ENCODE data around the gene MAGI3.

The MAGI3 gene

GRCh38 chr1:113369040-113369439, 21.3 kb upstream of the MAGI3 start:
- no peak overlapping the region for H2AFZ ChIP-seq (ENCODE audit: low read length)

GRCh38 chr1:113369699-113370098, 20.6 kb upstream of the MAGI3 start:
- Histone ChIP-seq H3K9me2 (ENCODE audit: low read depth, low read length) (no peaks in the 10 kb centered on the region), H3K27ac (ENCODE audit: low read depth, low read length, poor library complexity, severe bottlenecking) (no peak overlapping the region), H3K4me2 (ENCODE audit: low read length) (no peak overlapping the region), H3K36me3 (ENCODE audit: insufficient read depth, low read length) (no peaks in the 10 kb centered on the region), H2AFZ (ENCODE audit: low read length) (no peak overlapping the region), H3K27me3 (ENCODE audit: insufficient read depth, low read length) (no peaks in the 10 kb centered on the region), H4K20me1 (ENCODE audit: insufficient read depth, low read length) (no peaks in the 10 kb centered on the region), H3K9me3 (ENCODE audit: low read length) (no peaks in the 10 kb centered on the region), H3K4me3 (ENCODE audit: low read depth, low read length, poor library complexity, severe bottlenecking) (no peak overlapping the region), H3K4me1 (ENCODE audit: insufficient read depth, low read length, severe bottlenecking) (no peaks in the 10 kb centered on the region), H3K79me2 (ENCODE audit: insufficient read depth, low read length) (no peaks in the 10 kb centered on the region), H3K9ac (ENCODE audit: low read length) (no peak overlapping the region), H3F3A (ENCODE audit: insufficient read depth, low read length) (no peaks in the 10 kb centered on the region)
- TF ChIP-seq CTCF (IDR thresholded peaks at IDR 0.05; ENCODE audit: low read length) (no peak), EZH2 (IDR thresholded peaks at IDR 0.05; ENCODE audit: borderline replicate concordance, low read length) (no peak)

More at GRCh38 chr1:113369040-113369439, 21.3 kb upstream of the MAGI3 start:
- Histone ChIP-seq H3K9ac (ENCODE audit: low read length) (no peak overlapping the region), H3K79me2 (ENCODE audit: insufficient read depth, low read length) (no peaks in the 10 kb centered on the region), H3K27ac (ENCODE audit: low read depth, low read length, poor library complexity, severe bottlenecking) (no peak overlapping the region), H4K20me1 (ENCODE audit: insufficient read depth, low read length) (no peaks in the 10 kb centered on the region), H3K9me3 (ENCODE audit: low read length) (no peaks in the 10 kb centered on the region), H3K9me2 (ENCODE audit: low read depth, low read length) (no peaks in the 10 kb centered on the region), H3F3A (ENCODE audit: insufficient read depth, low read length) (no peaks in the 10 kb centered on the region), H3K4me2 (ENCODE audit: low read length) (no peak overlapping the region), H3K4me3 (ENCODE audit: low read depth, low read length, poor library complexity, severe bottlenecking) (no peak overlapping the region), H3K36me3 (ENCODE audit: insufficient read depth, low read length) (no peaks in the 10 kb centered on the region), H3K27me3 (ENCODE audit: insufficient read depth, low read length) (no peaks in the 10 kb centered on the region), H3K4me1 (ENCODE audit: insufficient read depth, low read length, severe bottlenecking) (no peaks in the 10 kb centered on the region)
- TF ChIP-seq CTCF (IDR thresholded peaks at IDR 0.05; ENCODE audit: low read length) (no peak), EZH2 (IDR thresholded peaks at IDR 0.05; ENCODE audit: borderline replicate concordance, low read length) (no peak)

GRCh38 chr1:113370868-113371267, 19.4 kb upstream of the MAGI3 start:
- Histone ChIP-seq H3K4me1 (ENCODE audit: insufficient read depth, low read length, severe bottlenecking) (no peaks in the 10 kb centered on the region), H3K4me2 (ENCODE audit: low read length) (no peak overlapping the region), H2AFZ (ENCODE audit: low read length) (no peak overlapping the region), H3K9me2 (ENCODE audit: low read depth, low read length) (no peaks in the 10 kb centered on the region), H3K9me3 (ENCODE audit: low read length) (no peaks in the 10 kb centered on the region), H3K36me3 (ENCODE audit: insufficient read depth, low read length) (no peaks in the 10 kb centered on the region), H3K79me2 (ENCODE audit: insufficient read depth, low read length) (no peaks in the 10 kb centered on the region), H3K9ac (ENCODE audit: low read length) (no peak overlapping the region), H3K27ac (ENCODE audit: low read depth, low read length, poor library complexity, severe bottlenecking) (no peak overlapping the region), H3K27me3 (ENCODE audit: insufficient read depth, low read length) (no peaks in the 10 kb centered on the region), H3F3A (ENCODE audit: insufficient read depth, low read length) (no peaks in the 10 kb centered on the region), H3K4me3 (ENCODE audit: low read depth, low read length, poor library complexity, severe bottlenecking) (no peak overlapping the region), H4K20me1 (ENCODE audit: insufficient read depth, low read length) (no peaks in the 10 kb centered on the region)
- TF ChIP-seq CTCF (IDR thresholded peaks at IDR 0.05; ENCODE audit: low read length), result no peak
- no peak for TF ChIP-seq EZH2 (IDR thresholded peaks at IDR 0.05; ENCODE audit: borderline replicate concordance, low read length)

All from OCI-LY1 (cell line).